Vagina (tissue), 2 donors: ENCODE measurements around the gene ADAMTS2.

Experiments used
- POLR2A ChIP-seq, 2 donors: fragments of 450-650 bp; IDR thresholded peaks; one replicate each; pipeline ENCODE4 v1.6.1; 2017; ENCODE audit warnings: antibody characterized with exemption in 2 of 2, mild to moderate bottlenecking in 2 of 2, moderate library complexity in 2 of 2
- POLR2AphosphoS5 ChIP-seq, 2 donors: sonication (generic); formaldehyde crosslinking; IDR thresholded peaks; one replicate each; pipeline ENCODE4 v1.9.0; 2017; ENCODE audit warnings: antibody characterized with exemption in 2 of 2, mild to moderate bottlenecking in 2 of 2, low read depth in 1 of 2; ENCODE audit not compliant: insufficient read depth in 1 of 2
- TF ChIP-seq, protein P1 (sequence below), 3 experiments: fragments of 450-650 bp in 2 of 3; fragments of 200-600 bp in 1 of 3; sonication (generic) in 1 of 3; IDR thresholded peaks; one replicate each; pipeline ENCODE4 v1.5.1; 2017 to 2019; ENCODE audit warnings: antibody characterized with exemption in 3 of 3, mild to moderate bottlenecking in 2 of 3, moderate library complexity in 2 of 3

GRCh38 chr5:179209359-179210150 lies 135.7 kb downstream of the ADAMTS2 start:
- TF ChIP-seq, protein P1, sequence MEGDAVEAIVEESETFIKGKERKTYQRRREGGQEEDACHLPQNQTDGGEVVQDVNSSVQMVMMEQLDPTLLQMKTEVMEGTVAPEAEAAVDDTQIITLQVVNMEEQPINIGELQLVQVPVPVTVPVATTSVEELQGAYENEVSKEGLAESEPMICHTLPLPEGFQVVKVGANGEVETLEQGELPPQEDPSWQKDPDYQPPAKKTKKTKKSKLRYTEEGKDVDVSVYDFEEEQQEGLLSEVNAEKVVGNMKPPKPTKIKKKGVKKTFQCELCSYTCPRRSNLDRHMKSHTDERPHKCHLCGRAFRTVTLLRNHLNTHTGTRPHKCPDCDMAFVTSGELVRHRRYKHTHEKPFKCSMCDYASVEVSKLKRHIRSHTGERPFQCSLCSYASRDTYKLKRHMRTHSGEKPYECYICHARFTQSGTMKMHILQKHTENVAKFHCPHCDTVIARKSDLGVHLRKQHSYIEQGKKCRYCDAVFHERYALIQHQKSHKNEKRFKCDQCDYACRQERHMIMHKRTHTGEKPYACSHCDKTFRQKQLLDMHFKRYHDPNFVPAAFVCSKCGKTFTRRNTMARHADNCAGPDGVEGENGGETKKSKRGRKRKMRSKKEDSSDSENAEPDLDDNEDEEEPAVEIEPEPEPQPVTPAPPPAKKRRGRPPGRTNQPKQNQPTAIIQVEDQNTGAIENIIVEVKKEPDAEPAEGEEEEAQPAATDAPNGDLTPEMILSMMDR (IDR thresholded peaks at IDR 0.05) = no peak
- TF ChIP-seq POLR2A (IDR thresholded peaks at IDR 0.05) = no peak
- no peak for TF ChIP-seq POLR2AphosphoS5 (IDR thresholded peaks at IDR 0.05; ENCODE audit: insufficient read depth in 1 of 2, low read depth in 1 of 2)
